ENCODE data around the gene TTL.

- TF ChIP-seq EZH2 (IDR thresholded peaks at IDR 0.05; ENCODE audit: borderline replicate concordance, low read length) (no peak), CTCF (conservative IDR thresholded peaks at IDR 0.05 in 1 of 2, IDR thresholded peaks at IDR 0.05 in 1 of 2; ENCODE audit: extremely low read depth in 1 of 2, insufficient read depth in 1 of 2, low read depth in 1 of 2, low read length in 2 of 2) (no peak)
These were observed 19.8 kb upstream of the TTL start for GRCh38 chr2:112462178-112462577.
